Caco-2 (cell line): Measurements from ENCODE around the gene REC114. TPM values are rescaled to one million over a fixed set of nuclear protein-coding genes. Genes with fewer than 3 reads are reported as not detected.
"Not testable (repeated sequence)": the region's sequence is repeated elsewhere in the genome, so short reads cannot be mapped to it uniquely, and the experiment has no call there.

ENCODE experiments used
- BruUV-seq: library from RNA; stranded (reverse); fragments of 400-500 nt; replicated peaks from 2 replicates; lab custom pipeline; 2021; lab: Mats Ljungman, UMichigan
- CTCF ChIA-PET: fragments of 300-600 bp; sonication (Branson Sonifier 250); formaldehyde crosslinking; loops from one replicate; lab custom pipeline; 2022; ENCODE audit warnings: antibody characterized with exemption; lab: Charles Lee
- POLR2A ChIA-PET: fragments of 300-600 bp; sonication (Branson Sonifier 250); formaldehyde crosslinking; loops from one replicate; lab custom pipeline; 2022; ENCODE audit warnings: antibody characterized with exemption; lab: Charles Lee
- DNase-seq, 2 experiments: peaks; one replicate each; pipeline versions ENCODE4 v3.0.0 to v3.0.0-alpha.2; 2020 to 2022
- H3K27me3 ChIP-seq: replicated peaks from 2 replicates; pipeline ENCODE4 v1.6.0; 2011; ENCODE audit warnings: low read length; ENCODE audit not compliant: control insufficient read depth, insufficient read depth
- H3K36me3 ChIP-seq: 2 replicates; pipeline ENCODE4 v1.5.1; 2011; ENCODE audit warnings: low read length; ENCODE audit not compliant: control insufficient read depth, insufficient read depth
- H3K4me1 ChIP-seq: fragments of 250-450 bp; sonication (Bioruptor Pico); 2 replicates; pipeline ENCODE4 v1.5.1; 2020; ENCODE audit warnings: mild to moderate bottlenecking
- H3K4me3 ChIP-seq: 2 replicates; pipeline ENCODE4 v1.5.1; 2011; ENCODE audit warnings: low read depth, mild to moderate bottlenecking, control low read depth, low read length
- H3K9me3 ChIP-seq: fragments of 250-450 bp; sonication (Bioruptor Pico); 2 replicates; pipeline ENCODE4 v1.5.1; 2020; ENCODE audit warnings: mild to moderate bottlenecking, moderate library complexity
- H3K27ac Mint-ChIP-seq: one replicate; pipeline ENCODE4 v1.8.0; 2022; ENCODE audit warnings: mixed read lengths; ENCODE audit not compliant: unreplicated experiment
- H3K27me3 Mint-ChIP-seq: one replicate; pipeline ENCODE4 v1.8.0; 2022; ENCODE audit warnings: mixed read lengths; ENCODE audit not compliant: insufficient read depth, unreplicated experiment
- H3K36me3 Mint-ChIP-seq: one replicate; pipeline ENCODE4 v1.8.0; 2022; ENCODE audit warnings: mild to moderate bottlenecking, mixed read lengths; ENCODE audit not compliant: insufficient read depth, unreplicated experiment
- H3K4me1 Mint-ChIP-seq: one replicate; pipeline ENCODE4 v1.8.0; 2022; ENCODE audit warnings: low read depth, mixed read lengths; ENCODE audit not compliant: unreplicated experiment
- H3K4me3 Mint-ChIP-seq: one replicate; pipeline ENCODE4 v1.8.0; 2022; ENCODE audit warnings: mild to moderate bottlenecking, moderate library complexity, mixed read lengths; ENCODE audit not compliant: unreplicated experiment
- H3K9me3 Mint-ChIP-seq: one replicate; pipeline ENCODE4 v1.8.0; 2022; ENCODE audit warnings: mixed read lengths; ENCODE audit not compliant: unreplicated experiment
- CTCF ChIP-seq, 2 experiments: fragments of 200-600 bp in 1 of 2; IDR thresholded peaks; 1 replicate in 1 of 2; 2 replicates in 1 of 2; pipeline versions ENCODE4 v1.5.1 to v1.8.0; 2011 to 2022; ENCODE audit warnings: antibody characterized with exemption in 1 of 2, control low read depth in 1 of 2, inconsistent platforms in 1 of 2, low read depth in 1 of 2, low read length in 1 of 2, mild to moderate bottlenecking in 1 of 2, moderate library complexity in 1 of 2; ENCODE audit not compliant: insufficient read depth in 1 of 2, severe bottlenecking in 1 of 2, unreplicated experiment in 1 of 2
- intact Hi-C: fragments of 100-400 bp; cut with micrococcal nuclease; formaldehyde crosslinking; loops from one replicate; pipeline ENCODE4 v1.10.0; 2022; ENCODE audit not compliant: unreplicated experiment
- total RNA-seq: library from RNA; stranded (reverse); gene quantifications from 2 replicates; pipeline ENCODE4 v1.2.3, GENCODE V29; 2022

REC114 gene
- total RNA-seq, 1 experiment from 2014 or later, result not detected

DNA sequence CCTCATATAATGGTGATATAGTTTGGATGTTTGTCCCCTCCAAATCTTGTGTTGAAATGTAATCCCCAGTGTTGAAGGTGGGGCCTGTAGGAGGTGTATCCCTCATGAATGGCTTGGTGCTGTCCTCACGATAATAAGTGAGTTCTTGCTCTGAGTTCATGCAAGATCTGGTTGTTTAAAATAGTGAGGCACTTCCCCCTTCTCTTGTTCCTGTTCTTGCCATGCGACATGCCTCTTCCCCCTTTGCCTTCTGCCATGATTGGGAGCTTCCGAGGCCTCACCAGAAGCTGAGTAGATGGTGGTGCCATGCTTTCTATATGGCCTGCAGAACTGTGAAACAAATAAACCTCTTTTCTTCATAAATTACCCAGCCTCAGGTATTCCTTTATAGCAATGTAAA, 39.2 kb downstream of the REC114 start:
- Histone ChIP-seq H3K4me1 (no peaks in the 10 kb centered on the region), H3K9me3 (no peaks in the 10 kb centered on the region), H3K36me3 (no peaks in the 10 kb centered on the region), H3K4me3 (no peak overlapping the region), H3K27me3 (no peaks in the 10 kb centered on the region)
- H3K4me1 Mint-ChIP-seq, result no peaks in the 10 kb centered on the region
- DNase-seq, result no peak
- BruUV-seq, result no TSS peak
- TF ChIP-seq CTCF (IDR thresholded peaks at IDR 0.05; ENCODE audit: insufficient read depth in 1 of 2, low read depth in 1 of 2, low read length in 1 of 2, severe bottlenecking in 1 of 2, unreplicated experiment in 1 of 2), result no peak
- no peaks in the 10 kb centered on the region for H3K9me3 Mint-ChIP-seq
- H3K36me3 Mint-ChIP-seq, result no peaks in the 10 kb centered on the region
- ChIA-PET POLR2A (no interaction called here), CTCF (no interaction called here)
- peaks cover 8% of the 10 kb centered on the region for H3K27me3 Mint-ChIP-seq
- H3K4me3 Mint-ChIP-seq, result no peak overlapping the region
- H3K27ac Mint-ChIP-seq, result no peak overlapping the region
- intact Hi-C loops, result no loop called here

DNA sequence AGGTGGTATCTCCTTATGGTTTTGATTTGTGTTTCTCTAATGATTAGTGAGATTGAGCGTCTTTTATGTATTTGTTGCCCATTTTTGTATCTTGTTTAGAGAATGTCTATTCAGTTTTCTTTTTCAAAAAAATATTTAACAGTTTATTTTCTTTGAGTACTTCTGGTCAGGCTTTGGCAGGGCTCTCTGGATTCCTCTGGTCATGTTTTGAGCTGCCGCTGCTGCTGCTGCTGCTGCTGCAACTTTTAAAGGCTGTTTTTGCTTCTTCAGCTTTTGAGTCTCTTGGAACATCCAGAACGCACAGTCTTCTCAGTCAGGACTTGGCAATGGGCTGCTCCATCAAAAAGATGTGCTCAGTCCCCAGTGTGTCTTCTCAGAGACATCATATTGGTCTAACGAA, 40.1 kb downstream of the REC114 start:
- Histone ChIP-seq H3K36me3 (no peaks in the 10 kb centered on the region), H3K9me3 (no peaks in the 10 kb centered on the region), H3K27me3 (no peaks in the 10 kb centered on the region), H3K4me3 (no peak overlapping the region), H3K4me1 (no peaks in the 10 kb centered on the region)
- Mint-ChIP-seq H3K4me3 (no peak overlapping the region), H3K9me3 (no peaks in the 10 kb centered on the region), H3K27me3 (peaks cover 8% of the 10 kb centered on the region), H3K27ac (no peak overlapping the region), H3K4me1 (no peaks in the 10 kb centered on the region), H3K36me3 (no peaks in the 10 kb centered on the region)
- no TSS peak for BruUV-seq
- no peak for DNase-seq
- no peak for TF ChIP-seq CTCF (IDR thresholded peaks at IDR 0.05; ENCODE audit: insufficient read depth in 1 of 2, low read depth in 1 of 2, low read length in 1 of 2, severe bottlenecking in 1 of 2, unreplicated experiment in 1 of 2)
- CTCF ChIA-PET, result no interaction called here
- POLR2A ChIA-PET, result no interaction called here
- intact Hi-C loops, result no loop called here

GRCh38 chr15:73485372-73485771, 42.4 kb downstream of the REC114 start:
- H3K36me3 ChIP-seq, result no peaks in the 10 kb centered on the region
- no peak overlapping the region for H3K4me3 Mint-ChIP-seq
- H3K4me1 ChIP-seq, result no peaks in the 10 kb centered on the region
- no peak overlapping the region for H3K27ac Mint-ChIP-seq
- H3K4me1 Mint-ChIP-seq, result no peaks in the 10 kb centered on the region
- H3K36me3 Mint-ChIP-seq, result no peaks in the 10 kb centered on the region
- ChIA-PET POLR2A (no interaction called here), CTCF (no interaction called here)
- intact Hi-C loops, result no loop called here
- H3K27me3 ChIP-seq, result no peaks in the 10 kb centered on the region
- DNase-seq, result no peak
- no peaks in the 10 kb centered on the region for H3K9me3 ChIP-seq
- H3K4me3 ChIP-seq, result no peak overlapping the region
- H3K27me3 Mint-ChIP-seq, result peaks cover 8% of the 10 kb centered on the region
- no peak for TF ChIP-seq CTCF (IDR thresholded peaks at IDR 0.05; ENCODE audit: insufficient read depth in 1 of 2, low read depth in 1 of 2, low read length in 1 of 2, severe bottlenecking in 1 of 2, unreplicated experiment in 1 of 2)
- BruUV-seq, result no TSS peak
- H3K9me3 Mint-ChIP-seq, result no peaks in the 10 kb centered on the region

- H3K27me3 ChIP-seq, H3K27ac Mint-ChIP-seq, H3K4me1 Mint-ChIP-seq, intact Hi-C loops, H3K4me3 Mint-ChIP-seq, CTCF ChIA-PET, BruUV-seq, H3K4me1 ChIP-seq, H3K36me3 ChIP-seq, POLR2A ChIA-PET, H3K36me3 Mint-ChIP-seq, H3K27me3 Mint-ChIP-seq, H3K9me3 Mint-ChIP-seq, H3K4me3 ChIP-seq, H3K9me3 ChIP-seq: not testable (repeated sequence)
- DNase-seq, result peak in 1 of 2 experiments; percentile 15
These were observed 42.9 kb downstream of the REC114 start for GRCh38 chr15:73485885-73486284.
